Stomach (tissue), 4 donors: Measurements from ENCODE around the gene KRTAP3-3.

Source experiments
- EP300 ChIP-seq: sonication (generic); formaldehyde crosslinking; IDR thresholded peaks from one replicate; pipeline ENCODE4 v1.6.1; 2017; ENCODE audit warnings: antibody characterized with exemption
- TF ChIP-seq, protein P1 (sequence below), 7 experiments: fragments of 450-650 bp in 4 of 7; fragments of 200-600 bp in 3 of 7; sonication (generic) in 3 of 7; IDR thresholded peaks; one replicate each; pipeline ENCODE4 v1.5.1; 2016 to 2019; ENCODE audit warnings: antibody characterized with exemption in 7 of 7, control low read depth in 2 of 7, mild to moderate bottlenecking in 1 of 7

DNA sequence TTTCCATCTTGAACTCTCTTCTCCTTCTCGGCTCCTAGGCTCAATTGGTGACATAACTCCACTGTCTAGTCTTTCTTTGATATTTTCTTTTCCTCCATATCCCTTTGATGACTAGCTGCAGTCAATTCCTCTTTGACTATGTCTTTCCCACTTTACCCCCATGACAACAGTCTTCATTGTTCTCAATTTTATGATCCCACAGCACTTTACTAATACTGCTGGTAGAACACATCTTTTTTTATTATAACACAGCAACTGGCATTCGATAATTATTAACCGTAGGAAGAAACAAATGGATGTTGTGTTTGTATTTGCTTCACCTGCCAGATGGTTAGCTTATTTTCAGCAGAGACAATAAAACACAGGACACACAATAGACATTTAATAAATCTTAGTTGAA lies 1.3 kb downstream of the KRTAP3-3 start:
- no peak for TF ChIP-seq EP300
- TF ChIP-seq, protein P1, sequence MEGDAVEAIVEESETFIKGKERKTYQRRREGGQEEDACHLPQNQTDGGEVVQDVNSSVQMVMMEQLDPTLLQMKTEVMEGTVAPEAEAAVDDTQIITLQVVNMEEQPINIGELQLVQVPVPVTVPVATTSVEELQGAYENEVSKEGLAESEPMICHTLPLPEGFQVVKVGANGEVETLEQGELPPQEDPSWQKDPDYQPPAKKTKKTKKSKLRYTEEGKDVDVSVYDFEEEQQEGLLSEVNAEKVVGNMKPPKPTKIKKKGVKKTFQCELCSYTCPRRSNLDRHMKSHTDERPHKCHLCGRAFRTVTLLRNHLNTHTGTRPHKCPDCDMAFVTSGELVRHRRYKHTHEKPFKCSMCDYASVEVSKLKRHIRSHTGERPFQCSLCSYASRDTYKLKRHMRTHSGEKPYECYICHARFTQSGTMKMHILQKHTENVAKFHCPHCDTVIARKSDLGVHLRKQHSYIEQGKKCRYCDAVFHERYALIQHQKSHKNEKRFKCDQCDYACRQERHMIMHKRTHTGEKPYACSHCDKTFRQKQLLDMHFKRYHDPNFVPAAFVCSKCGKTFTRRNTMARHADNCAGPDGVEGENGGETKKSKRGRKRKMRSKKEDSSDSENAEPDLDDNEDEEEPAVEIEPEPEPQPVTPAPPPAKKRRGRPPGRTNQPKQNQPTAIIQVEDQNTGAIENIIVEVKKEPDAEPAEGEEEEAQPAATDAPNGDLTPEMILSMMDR (IDR thresholded peaks at IDR 0.05): no peak
